GM10847 (cell line): Measurements from ENCODE around the gene LRP1B.

Source experiments
- POLR2A ChIP-seq: IDR thresholded peaks from 2 replicates; pipeline ENCODE4 v1.6.1; 2011; ENCODE audit not compliant: insufficient read length; ENCODE audit errors: extremely low read depth

The LRP1B gene

DNA sequence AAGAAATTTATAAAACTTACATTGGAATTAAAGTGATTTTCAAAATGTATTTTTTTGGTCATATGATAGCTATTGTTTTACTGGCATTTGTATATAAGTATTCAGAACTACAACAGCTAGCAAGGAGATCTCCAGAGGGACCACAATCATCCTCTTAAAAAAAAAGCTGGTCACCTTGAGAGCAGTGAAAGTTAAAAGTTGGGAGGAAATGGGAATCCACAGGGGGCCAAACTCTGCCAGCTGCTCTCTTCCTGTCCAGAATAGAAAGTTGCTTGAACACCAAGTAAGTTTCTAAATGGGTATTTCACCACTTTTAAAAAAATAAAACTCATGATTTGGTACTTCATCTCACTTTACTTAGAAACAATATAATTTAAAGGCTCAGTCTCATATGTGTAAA, 1025.1 kb downstream of the LRP1B start:
- no peak for TF ChIP-seq POLR2A

DNA sequence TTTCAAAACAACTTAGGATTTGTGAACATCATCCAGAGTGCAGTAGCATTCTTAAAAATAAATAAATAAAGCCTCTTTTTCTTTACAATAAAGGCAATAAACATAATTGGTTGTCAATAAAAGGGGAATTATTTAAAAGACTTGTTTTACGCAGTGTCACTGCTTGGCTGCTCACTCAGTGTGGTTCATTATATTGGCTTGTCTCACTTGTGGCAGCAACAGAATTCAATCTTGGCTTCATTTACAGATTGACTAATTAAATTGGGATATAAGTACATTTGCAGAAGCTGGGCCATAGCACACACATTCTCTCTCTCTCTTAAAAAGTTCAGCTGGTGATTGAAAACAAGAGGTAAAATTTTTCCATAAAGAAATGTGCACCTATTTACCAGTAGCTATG, 1027.6 kb downstream of the LRP1B start:
- no peak for TF ChIP-seq POLR2A

DNA sequence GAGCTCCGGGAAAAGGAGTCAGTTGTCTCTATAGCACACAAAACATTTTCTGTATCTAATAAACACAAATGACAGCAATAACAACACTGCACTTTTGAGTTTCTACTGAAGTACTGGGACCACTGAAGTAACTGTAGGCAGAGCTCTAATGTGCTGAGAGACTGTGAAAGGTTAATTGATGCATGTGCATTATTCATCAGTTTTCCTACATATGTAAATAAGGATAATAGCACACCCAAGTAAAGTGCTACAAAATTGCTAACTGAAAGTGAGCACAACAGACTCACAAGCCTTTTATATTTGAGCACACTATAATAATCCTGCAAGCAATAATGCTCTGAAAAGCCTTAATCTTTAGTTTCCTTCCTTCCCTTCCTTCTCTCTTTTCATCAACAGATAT, 1051.6 kb downstream of the LRP1B start:
- no peak for TF ChIP-seq POLR2A

DNA sequence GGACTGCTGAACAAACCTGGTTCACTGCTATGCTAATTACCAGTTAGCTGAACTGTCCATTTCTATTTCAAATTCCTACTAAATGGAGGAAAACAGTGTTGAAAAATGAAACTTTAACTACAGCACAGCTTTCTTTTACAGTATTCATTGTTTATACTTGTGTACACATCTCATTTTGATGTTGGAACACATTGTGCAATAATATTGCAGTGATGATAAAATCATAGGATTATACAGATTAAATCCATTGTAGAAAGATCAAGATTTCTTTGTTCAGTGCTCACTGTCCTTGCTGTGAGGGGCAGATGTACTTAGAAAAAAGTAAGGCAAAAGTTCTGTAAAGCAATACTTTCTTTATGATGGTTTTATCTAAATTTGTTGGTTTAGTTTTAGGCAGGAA, 1055.1 kb downstream of the LRP1B start:
- TF ChIP-seq POLR2A, result no peak

DNA sequence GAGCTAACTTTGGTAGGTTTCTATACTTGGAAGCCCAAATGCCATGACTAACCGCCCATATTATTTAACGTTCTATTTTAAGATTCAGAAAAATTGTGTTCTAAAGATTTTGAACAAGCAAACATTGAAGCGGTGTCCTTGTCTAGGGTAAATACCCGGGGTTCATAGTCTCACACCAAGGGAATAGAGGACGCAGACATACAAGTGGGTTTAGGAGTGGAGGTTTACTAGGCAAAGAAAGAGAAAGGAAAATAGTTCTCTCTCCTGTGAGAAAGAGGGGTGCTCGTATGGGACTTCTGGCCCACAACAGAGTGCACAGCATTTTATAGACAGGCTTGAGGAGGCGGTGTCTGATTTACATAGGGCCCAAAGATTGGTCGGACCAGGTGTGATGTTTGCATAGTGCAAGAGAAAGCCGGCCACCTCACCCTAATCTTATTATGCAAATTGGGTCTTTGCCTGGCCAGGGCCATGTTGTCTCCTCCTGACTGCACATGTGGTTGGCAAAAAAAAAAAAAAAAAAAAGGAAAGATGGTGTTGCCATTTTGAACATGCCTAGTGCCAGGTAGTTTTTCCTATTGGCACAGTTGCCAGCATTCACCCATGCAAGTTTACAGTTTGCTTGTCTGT, 1062.6 kb downstream of the LRP1B start:
- TF ChIP-seq POLR2A, result no peak

DNA sequence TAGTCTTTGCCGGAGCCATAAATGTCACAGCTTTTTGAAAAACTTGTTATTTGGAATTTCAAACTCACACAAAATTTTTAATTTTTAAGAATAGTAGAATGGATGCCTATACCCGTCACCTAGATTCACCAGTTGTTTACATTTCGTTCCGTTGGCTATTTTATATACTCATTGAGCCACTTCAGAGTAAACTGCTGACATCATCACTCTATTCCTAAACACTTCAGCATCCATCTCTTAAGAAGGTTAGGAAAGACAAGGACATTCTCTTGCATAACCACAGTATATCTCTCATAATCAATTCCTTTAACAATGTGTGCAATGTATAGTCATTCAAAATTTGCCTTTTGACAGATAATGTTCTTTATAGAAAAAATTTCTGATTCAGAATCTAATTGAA, 1065.8 kb downstream of the LRP1B start:
- TF ChIP-seq POLR2A, result no peak

DNA sequence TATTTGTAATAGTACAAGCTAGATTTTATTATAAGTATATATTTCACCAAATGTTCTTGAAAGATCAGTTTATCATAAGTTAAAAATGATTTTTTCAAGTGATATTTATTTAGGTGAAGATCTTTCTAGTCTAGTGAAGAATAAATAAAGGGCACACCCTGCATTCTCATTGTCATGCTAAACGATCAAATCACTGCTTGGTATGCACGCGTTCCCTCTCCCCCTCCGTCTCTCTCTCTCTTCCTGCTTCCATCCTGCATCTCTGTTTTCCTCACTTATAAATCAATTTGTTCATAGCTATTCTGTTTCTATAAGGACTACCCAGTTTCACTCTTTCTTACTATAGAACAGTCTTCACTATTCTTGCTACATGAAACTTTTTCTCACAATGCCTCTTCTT, 1067.4 kb downstream of the LRP1B start:
- TF ChIP-seq POLR2A, result no peak

DNA sequence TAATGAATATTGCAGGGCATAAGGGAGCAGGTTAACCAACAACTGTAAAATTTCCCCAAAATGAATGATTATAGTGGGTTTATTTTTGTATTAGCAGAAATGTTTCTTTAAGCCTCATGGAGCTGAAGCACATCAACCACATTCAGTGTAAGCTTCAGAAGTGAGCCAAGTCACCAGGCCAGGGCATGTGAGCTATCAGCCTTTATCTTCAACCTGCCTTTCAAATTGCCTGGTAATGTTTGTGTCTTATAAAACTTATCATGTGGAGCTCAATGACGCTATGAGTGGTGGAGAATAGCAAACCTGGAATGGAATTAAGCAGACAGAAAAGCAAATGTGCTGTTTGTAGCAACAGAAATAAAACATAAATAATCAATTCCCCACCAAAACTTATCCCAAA, 1068.4 kb downstream of the LRP1B start:
- TF ChIP-seq POLR2A, result no peak

DNA sequence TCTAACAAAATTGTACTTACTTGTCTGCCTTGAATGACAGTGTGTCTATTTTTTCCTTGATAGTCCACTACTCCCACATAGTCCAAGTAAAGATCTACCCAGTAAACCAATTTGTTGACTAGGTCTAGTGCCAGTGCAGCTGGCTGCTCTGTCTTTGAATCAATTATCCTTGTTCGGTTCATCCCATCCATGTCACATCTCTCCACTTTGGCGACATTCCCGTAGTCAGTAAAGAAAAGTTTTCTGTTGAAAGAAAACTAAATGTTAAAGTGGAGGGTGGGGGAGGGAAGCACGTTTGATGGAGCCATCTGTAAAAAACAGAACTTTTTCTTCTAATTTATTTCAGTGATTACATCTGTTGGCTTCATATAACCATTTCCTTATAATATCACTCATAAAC, 1068.8 kb downstream of the LRP1B start:
- TF ChIP-seq POLR2A, result no peak

DNA sequence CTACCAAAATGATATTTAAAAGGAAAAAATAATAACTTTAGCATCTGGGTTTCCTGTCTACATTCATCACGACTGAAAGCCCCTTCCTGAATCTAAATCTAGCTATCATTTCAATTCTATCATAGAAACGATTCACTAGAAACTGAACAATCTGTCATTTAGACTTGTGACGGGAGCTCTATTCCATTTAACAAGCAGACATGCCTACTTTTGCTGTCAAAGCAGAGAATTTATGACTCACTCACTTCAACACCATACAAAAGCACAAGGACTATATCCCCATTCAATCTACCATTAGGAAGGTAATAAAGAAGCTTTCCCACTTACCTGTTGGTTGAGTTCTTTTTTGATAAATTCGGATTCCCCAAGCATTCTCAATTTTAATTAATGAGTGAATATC, 1072.3 kb downstream of the LRP1B start:
- TF ChIP-seq POLR2A, result no peak

DNA sequence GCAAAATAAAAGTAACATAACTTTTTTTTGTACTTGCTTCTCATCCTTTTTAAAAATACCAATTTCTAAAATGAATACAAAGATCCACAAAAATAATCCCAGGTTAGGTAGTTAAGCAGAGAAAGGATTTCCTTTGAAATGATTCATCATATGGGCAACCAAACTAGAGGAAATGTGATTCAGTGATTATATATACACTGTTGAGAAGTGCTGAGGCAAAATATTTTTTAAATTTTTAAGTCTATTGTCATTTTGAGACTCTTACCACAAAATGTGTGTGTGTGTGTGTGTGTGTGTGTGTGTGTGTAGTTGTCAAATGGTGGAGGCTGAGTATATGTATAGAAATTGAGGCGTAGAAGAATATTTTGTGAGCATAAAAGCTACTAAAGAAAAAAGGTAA, 1075.3 kb downstream of the LRP1B start:
- no peak for TF ChIP-seq POLR2A

DNA sequence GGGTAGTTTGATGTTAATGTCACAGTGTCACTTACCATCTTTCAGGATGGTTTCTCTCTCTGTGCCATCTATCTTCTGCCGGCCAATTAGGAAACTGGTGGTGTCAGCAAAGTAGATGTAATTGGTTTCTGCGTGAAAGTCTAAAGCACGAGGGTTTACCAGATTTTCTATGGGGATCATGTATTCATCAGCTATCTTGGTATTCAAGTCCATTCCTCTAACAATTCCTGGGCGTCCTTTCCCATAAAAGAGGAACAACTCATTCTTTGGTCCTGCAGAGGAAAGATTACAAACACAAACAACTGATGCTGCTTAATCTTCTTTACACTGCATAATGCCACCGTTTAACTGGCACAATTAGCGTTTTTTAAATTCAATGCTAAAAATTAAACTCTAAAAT, 1081.9 kb downstream of the LRP1B start:
- no peak for TF ChIP-seq POLR2A

DNA sequence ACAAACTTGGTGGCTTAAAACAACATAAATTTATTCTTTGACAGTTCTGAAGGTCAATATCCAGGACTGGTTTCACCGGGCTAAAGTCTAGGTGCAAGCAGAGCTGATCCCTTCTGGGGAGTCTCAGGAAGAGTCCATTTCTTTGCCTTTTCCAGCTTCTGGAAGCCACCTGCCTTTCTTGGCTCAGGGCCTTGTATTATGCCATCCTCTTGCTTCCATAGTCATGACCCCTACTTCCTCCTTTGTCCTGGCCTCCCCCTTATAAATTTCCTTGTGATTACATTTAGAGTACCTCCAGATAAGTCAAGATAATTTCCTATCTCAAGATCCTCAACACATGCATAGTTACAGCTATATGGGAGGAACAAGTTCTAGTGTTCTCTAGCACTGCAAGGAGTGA, 1089.5 kb downstream of the LRP1B start:
- TF ChIP-seq POLR2A, result no peak

DNA sequence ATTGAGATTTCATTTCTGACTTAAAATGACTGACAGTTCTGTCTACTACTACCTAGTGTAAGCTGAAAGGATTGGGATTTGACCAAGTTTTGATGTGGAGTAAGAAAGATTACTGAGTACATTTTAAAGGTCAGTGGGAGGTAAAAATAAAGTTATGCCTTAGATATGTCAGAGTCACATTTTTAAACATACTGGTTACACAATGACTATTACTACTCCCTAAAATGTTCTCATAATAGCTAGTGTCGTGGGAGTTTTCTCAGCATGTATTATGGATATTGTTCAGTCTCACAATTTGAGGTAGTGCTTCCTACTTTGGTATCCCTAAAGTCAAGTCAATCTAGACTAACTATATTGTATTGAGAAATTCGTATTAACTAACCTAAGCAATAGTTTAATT, 1092.5 kb downstream of the LRP1B start:
- TF ChIP-seq POLR2A, result no peak

DNA sequence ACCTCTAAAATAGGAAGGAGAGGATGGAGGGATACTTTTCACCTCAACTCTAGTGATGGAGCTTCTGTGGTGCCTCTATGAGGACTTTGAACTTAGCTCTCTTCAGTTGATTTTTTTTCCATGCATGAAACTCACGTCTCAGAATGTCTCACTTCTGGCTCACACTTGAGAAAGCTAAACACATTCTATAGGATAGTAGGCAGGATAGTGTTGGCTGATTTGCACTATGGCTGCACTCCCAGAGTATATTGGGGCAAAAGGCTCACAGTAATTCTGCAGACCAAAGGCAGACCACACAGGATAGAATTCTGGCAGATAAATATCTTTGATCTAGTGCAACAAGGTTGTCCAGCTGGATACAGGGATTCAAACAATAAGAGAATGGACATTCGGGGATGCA, 1093.5 kb downstream of the LRP1B start:
- no peak for TF ChIP-seq POLR2A

DNA sequence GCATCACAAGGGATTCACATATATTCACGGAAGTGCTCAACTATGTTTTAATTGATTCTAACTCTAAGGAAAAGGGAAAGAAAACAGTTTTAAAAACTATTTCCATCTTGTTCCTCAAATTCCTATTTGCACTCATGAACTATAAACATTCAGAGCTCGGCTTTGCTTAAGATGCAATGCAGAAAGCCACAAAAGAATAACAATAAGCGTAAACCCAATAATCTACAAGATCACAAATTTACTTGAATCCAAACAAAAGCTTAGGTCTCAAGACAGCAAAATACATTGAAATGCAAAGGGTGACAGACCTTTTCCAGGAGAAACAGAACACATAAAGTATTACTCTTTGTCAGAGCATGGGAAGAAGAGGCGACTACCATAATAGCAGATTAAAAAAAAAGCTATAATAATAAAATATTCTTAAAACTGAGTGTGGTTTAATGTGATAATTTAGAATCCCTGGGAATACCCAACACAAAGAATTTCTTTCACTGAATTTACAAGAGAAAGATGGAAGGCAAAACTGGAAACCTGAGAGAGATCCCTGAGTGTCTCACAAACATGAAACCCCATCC, 1094.9 kb downstream of the LRP1B start:
- no peak for TF ChIP-seq POLR2A

DNA sequence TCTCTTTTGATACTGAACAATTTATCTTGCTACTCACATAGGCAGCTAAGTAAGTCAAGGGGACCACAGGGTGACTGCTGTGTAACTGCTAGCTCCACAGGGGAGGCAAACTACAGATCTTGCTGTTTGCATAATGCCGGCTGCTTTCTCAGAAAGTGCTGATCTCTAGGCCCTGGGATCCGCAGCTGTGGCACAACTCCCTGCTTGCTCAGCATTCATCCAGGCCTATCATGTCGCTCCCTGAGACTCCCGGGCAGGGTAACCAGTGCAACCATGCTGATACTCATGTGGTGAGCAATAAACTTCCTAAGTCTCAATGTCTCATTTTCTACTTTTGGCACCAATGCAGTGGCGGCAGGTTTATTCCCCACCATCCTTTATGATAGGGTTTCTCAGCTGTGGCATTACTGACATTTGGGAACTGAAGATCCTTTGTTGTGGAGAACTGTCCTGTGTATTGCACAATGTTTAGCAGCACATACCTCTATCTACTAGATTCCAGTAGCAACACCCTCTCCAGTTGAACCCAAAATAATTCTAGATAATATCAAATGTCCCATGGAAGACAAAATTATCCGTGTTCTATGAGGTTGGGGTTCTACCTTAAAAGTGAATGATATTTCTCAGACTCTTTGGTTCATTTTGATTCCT, 1101.3 kb downstream of the LRP1B start:
- no peak for TF ChIP-seq POLR2A
